Activated naive CD8-positive, alpha-beta T cell treated with anti-CD3 and anti-CD28 coated beads, Interleukin-2, amount 10 ng/mL, durations not matched to agents 7 days and 5 days (primary cell): ENCODE measurements around the gene FASN. TPM values are rescaled to one million over a fixed set of nuclear protein-coding genes. Genes with fewer than 3 reads are reported as not detected.
A peak's percentile ranks its signal among the peaks of the same experiment; 100 is the strongest.

ENCODE experiments used
- ATAC-seq: fragments of 150-1000 bp; cut with Tn5 transposase; one replicate; pipeline ENCODE4 v1.10.0; 2021; ENCODE audit warnings: low read depth, moderate library complexity
- POLR2A ChIA-PET: fragments of 350-600 bp; sonication (Branson Sonifier 250); formaldehyde crosslinking; loops from one replicate; lab custom pipeline; 2021; ENCODE audit warnings: antibody characterized with exemption; lab: Charles Lee
- DNase-seq: peaks from one replicate; pipeline ENCODE4 v3.0.0; 2021
- H3K27ac Mint-ChIP-seq: one replicate; pipeline ENCODE4 v1.8.0; 2022; ENCODE audit warnings: mild to moderate bottlenecking, mixed read lengths
- H3K27me3 Mint-ChIP-seq: one replicate; pipeline ENCODE4 v1.8.0; 2022; ENCODE audit warnings: mild to moderate bottlenecking, moderate library complexity, mixed read lengths
- H3K36me3 Mint-ChIP-seq: one replicate; pipeline ENCODE4 v1.8.0; 2021; ENCODE audit warnings: mild to moderate bottlenecking, mixed read lengths
- H3K4me1 Mint-ChIP-seq: one replicate; pipeline ENCODE4 v1.8.0; 2021; ENCODE audit warnings: mixed read lengths
- H3K4me3 Mint-ChIP-seq: one replicate; pipeline ENCODE4 v1.8.0; 2022; ENCODE audit warnings: mild to moderate bottlenecking, moderate library complexity, mixed read lengths
- H3K9me3 Mint-ChIP-seq: one replicate; pipeline ENCODE4 v1.8.0; 2021; ENCODE audit warnings: mixed read lengths
- total RNA-seq, 2 experiments: library from RNA; stranded (reverse); gene quantifications; one replicate each; pipeline ENCODE4 v1.2.3, GENCODE V29; 2021

Gene FASN
- total RNA-seq, 2 experiments from 2014 or later, result 154 to 163 TPM

- no peaks in the 10 kb centered on the region for H3K27me3 Mint-ChIP-seq
- peaks cover 4% of the 10 kb centered on the region for H3K4me1 Mint-ChIP-seq
- no peak for DNase-seq
- H3K9me3 Mint-ChIP-seq, result no peaks in the 10 kb centered on the region
- H3K36me3 Mint-ChIP-seq, result no peaks in the 10 kb centered on the region
- ATAC-seq, result no peak
- H3K27ac Mint-ChIP-seq, result no peak overlapping the region
- POLR2A ChIA-PET, result interaction anchor here (0.7 to 1.3 kb wide), 2 partner anchors 8 to 13 kb away, joined by 3 read pairs; no protein-coding TSS in a partner anchor
- H3K4me3 Mint-ChIP-seq, result no peak overlapping the region
These were observed 15.9 kb upstream of the FASN start for GRCh38 chr17:82113941-82114340.

DNA sequence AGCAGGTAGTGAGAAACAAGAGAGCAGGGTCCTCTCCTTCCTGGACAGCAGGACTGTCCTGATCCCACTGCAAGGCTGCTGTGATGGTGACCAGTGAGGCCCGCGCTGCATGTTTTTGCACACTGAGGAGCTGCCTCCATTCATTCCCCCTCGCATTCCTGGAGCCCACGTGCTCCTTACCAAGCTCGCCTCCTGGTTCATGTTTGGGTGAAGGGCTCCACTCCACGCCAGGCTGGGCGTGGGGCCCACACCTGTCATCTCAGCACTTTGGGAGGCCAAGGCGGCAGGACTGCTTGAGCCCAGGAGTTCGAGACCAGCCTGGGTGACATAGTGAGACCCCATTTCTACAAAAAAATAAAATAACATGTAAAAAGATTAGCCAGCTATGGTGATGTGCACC lies 15.4 kb upstream of the FASN start:
- no peak for ATAC-seq
- no peak for DNase-seq
- no peak overlapping the region for H3K27ac Mint-ChIP-seq

GRCh38 chr17:82112914-82113311 lies 14.9 kb upstream of the FASN start:
- DNase-seq, result no peak
- H3K27ac Mint-ChIP-seq, result no peak overlapping the region
- POLR2A ChIA-PET, result no interaction called here
- peaks cover 3% of the 10 kb centered on the region for H3K36me3 Mint-ChIP-seq
- H3K4me3 Mint-ChIP-seq, result no peak overlapping the region
- ATAC-seq, result no peak
- H3K4me1 Mint-ChIP-seq, result peaks cover 4% of the 10 kb centered on the region
- H3K9me3 Mint-ChIP-seq, result no peaks in the 10 kb centered on the region
- no peaks in the 10 kb centered on the region for H3K27me3 Mint-ChIP-seq

More for the DNA sequence above, 15.4 kb upstream of the FASN start:
- H3K4me1 Mint-ChIP-seq, result peaks cover 4% of the 10 kb centered on the region
- no peak overlapping the region for H3K4me3 Mint-ChIP-seq
- H3K9me3 Mint-ChIP-seq, result no peaks in the 10 kb centered on the region
- H3K27me3 Mint-ChIP-seq, result no peaks in the 10 kb centered on the region
- POLR2A ChIA-PET, result interaction anchor here (0.7 kb wide), 1 partner anchor 13 kb away, joined by 3 read pairs; no protein-coding TSS in a partner anchor
- peaks cover 2% of the 10 kb centered on the region for H3K36me3 Mint-ChIP-seq

DNA sequence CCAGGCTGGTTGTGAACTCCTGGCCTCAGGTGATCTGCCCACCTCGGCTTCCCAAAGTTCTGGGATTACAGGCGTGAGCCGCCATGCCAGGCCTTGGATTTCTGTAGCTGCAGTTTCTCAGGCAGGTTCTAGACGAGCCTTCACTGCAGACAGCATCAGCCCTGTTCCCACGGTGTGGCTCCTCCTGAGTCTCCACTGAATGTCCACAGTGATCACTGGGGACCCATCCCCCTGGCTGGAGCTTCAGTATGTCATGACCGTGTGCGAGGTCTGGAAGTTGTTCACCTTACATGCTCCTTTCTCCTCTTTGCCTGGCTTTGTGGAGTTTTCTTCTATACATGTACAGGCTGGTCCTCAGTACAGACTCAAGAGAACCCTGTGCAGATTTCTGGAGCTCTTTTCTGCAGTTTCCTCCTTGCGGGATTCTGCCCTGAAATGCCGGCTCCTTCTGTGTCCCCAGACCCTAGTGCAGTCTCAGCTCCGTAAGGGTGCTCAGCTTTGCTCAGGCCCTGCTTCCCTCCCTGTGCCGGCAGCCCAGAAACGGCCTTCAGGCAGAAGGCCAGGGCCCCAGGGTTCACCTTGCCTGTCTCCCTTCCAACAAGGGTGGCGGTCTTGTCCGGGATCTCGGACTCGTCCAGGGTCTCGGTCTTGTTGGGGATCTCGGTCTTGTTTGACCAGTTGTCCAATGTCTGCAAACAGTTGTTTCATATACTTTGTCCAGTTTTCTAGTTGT lies 14.3 kb upstream of the FASN start:
- ATAC-seq (no peak), DNase-seq (no peak)
- peaks cover 3% of the 10 kb centered on the region for H3K36me3 Mint-ChIP-seq
- POLR2A ChIA-PET, result no interaction called here
- no peaks in the 10 kb centered on the region for H3K27me3 Mint-ChIP-seq
- no peak overlapping the region for H3K27ac Mint-ChIP-seq
- H3K4me1 Mint-ChIP-seq, result peaks cover 4% of the 10 kb centered on the region
- H3K9me3 Mint-ChIP-seq, result no peaks in the 10 kb centered on the region
- no peak overlapping the region for H3K4me3 Mint-ChIP-seq

DNA sequence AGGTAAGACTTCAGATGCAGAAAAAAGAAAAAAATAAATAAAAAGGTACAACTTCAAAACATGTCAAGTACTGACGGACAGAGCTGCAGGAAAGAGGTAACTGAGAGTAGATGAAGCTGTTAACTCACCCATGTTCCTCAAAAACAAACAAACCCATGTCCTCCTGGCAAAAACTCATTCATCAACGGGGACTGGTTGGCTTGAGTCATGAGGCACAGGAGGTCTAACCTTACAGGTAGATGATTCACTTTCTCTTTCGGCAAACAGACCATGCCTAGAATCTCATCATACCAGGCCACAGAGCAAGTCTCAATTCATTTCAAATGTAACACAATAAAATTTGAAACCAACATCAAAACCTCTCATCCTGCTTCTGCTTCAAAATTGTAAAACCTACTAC lies 12.3 kb upstream of the FASN start:
- DNase-seq, result no peak
- Mint-ChIP-seq H3K27ac (peak overlapping the region; percentile 42), H3K4me1 (peaks cover 13% of the 10 kb centered on the region), H3K4me3 (no peak overlapping the region), H3K36me3 (peaks cover 3% of the 10 kb centered on the region), H3K9me3 (no peaks in the 10 kb centered on the region), H3K27me3 (no peaks in the 10 kb centered on the region)
- POLR2A ChIA-PET, result interaction anchor here (1.6 kb wide), 1 partner anchor 17 kb away, joined by 4 read pairs; no protein-coding TSS in a partner anchor
- peak; percentile 13 for ATAC-seq

DNA sequence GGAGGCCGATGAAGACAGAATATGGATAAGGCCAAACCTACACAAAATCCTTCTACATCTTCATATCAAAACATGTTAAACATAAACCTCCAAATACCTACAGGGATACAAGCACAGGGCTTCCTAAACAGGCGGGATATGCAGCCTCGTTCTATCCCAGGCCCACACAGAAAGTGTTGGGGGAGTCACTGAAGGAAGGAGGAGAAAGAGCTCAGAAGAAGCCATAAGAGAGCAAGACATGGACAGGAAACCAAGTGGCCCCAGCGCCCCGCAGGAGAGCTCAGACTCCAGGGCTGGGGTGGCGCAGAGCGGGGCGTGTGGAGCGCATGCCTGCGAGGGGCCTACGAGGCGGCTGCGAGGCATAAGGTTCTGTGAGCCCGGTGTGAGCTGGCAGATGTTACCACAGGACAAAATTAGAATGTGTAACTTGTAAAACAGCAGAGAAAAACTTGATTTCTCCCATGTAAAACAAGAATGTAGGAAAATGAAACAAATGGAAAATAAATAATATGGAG lies 11.0 kb upstream of the FASN start:
- DNase-seq (no peak), ATAC-seq (no peak)
- Mint-ChIP-seq H3K4me3 (no peak overlapping the region), H3K9me3 (no peaks in the 10 kb centered on the region), H3K27me3 (no peaks in the 10 kb centered on the region), H3K4me1 (peaks cover 17% of the 10 kb centered on the region), H3K36me3 (peaks cover 3% of the 10 kb centered on the region), H3K27ac (no peak overlapping the region)
- POLR2A ChIA-PET, result interaction anchor here (1.6 kb wide), 1 partner anchor 18 kb away, joined by 4 read pairs; no protein-coding TSS in a partner anchor

DNA sequence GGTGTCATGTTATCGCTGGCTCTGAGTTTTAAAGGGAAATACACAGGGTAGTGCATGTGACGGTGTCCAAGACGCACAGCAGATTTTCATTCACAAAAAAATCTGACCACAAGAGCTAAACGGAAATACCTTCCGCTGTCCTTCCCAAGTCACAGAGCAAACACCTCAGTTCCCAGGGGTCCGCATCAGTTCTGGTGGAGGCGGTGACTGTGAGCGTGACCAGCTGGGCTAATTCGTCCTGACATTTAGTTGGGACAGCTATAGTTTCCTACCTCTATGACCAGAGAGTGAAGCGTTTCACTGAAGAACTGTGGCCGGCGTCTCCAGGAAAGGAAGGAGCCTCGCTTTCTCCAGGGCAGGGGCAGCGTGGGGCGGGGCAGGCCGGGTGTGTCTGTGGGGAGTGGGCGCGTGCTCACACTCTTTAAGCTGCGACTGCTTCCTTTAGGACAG lies 10.5 kb upstream of the FASN start:
- no peaks in the 10 kb centered on the region for H3K9me3 Mint-ChIP-seq
- H3K36me3 Mint-ChIP-seq, result peaks cover 3% of the 10 kb centered on the region
- DNase-seq (no peak), ATAC-seq (no peak)
- POLR2A ChIA-PET, result no interaction called here
- H3K27ac Mint-ChIP-seq, result peak overlapping the region; percentile 1
- H3K4me1 Mint-ChIP-seq, result peaks cover 17% of the 10 kb centered on the region
- no peak overlapping the region for H3K4me3 Mint-ChIP-seq
- no peaks in the 10 kb centered on the region for H3K27me3 Mint-ChIP-seq

DNA sequence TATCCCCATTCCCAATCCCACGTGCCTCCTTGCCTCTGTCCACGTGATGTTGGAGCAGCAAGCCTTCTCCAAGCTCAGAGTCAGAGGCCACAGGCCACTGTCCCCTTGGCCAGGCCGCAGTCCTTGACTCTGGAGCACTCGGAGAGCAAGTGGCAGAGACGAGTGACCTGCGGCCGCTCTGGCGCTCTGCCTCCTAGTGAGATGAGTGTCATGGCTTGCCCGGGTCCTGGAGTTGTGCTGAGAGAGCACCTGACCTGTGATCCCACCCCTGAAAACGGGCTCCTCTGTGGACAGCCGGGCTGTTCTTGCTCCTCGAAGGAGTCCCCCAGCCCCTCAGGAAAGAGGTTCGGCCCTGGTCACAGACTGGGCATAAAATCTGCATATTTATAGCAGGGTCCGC lies 10.0 kb upstream of the FASN start:
- DNase-seq (no peak), ATAC-seq (no peak)
- Mint-ChIP-seq H3K27me3 (no peaks in the 10 kb centered on the region), H3K9me3 (no peaks in the 10 kb centered on the region), H3K36me3 (peaks cover 3% of the 10 kb centered on the region), H3K4me1 (peaks cover 17% of the 10 kb centered on the region), H3K4me3 (no peak overlapping the region), H3K27ac (peak overlapping the region; percentile 1)
- POLR2A ChIA-PET, result interaction anchor here (3.4 kb wide), 1 partner anchor 14 kb away, joined by 29 read pairs; no protein-coding TSS in a partner anchor

GRCh38 chr17:82107341-82107860 lies 9.4 kb upstream of the FASN start:
- Mint-ChIP-seq H3K4me3 (no peak overlapping the region), H3K36me3 (peaks cover 3% of the 10 kb centered on the region), H3K4me1 (peaks cover 17% of the 10 kb centered on the region)

DNA sequence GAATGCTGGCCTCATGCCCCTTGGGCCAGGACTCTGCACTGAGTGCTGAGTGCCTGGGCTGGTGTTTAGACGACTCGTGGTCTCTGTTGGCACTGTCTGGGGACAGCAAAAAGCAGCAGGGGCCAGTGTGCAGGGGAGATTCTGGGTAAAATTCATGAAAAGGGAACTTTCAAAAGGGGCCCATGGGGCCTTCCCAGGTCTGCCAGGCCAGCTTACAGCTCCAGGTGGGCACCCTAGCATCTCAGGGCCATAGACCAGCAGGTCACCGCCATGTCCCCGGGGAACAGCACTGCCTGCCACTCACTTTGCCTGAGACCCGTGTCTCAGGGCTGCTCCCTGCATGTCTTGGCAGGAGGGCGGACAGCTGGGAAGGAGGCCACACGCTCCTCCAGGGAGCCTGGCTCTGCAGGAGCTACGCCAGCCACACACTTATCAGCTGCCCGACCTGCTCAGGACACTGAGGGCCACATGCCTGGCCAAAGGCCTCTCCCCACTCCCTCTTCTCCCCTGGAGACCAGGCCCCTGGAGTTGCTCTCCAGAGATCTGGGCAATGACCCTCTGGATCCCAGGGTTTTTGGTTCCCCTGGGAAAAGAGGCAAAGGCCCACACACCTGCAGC lies 8.8 kb upstream of the FASN start:
- POLR2A ChIA-PET, result interaction anchor here (1.0 to 3.4 kb wide), 13 partner anchors 8 to 235 kb away, joined by 3 to 29 read pairs (median 6); partner anchors contain the start of genes CENPX, DUS1L, FASN and GPS1
- Mint-ChIP-seq H3K9me3 (no peaks in the 10 kb centered on the region), H3K4me1 (peaks cover 17% of the 10 kb centered on the region), H3K27me3 (no peaks in the 10 kb centered on the region), H3K27ac (peak overlapping the region; percentile 94), H3K36me3 (peaks cover 3% of the 10 kb centered on the region), H3K4me3 (peak overlapping the region; percentile 89)
- ATAC-seq, result no peak
- no peak for DNase-seq

More at GRCh38 chr17:82107341-82107860, 9.4 kb upstream of the FASN start:
- POLR2A ChIA-PET, result interaction anchor here (1.5 to 3.4 kb wide), 3 partner anchors 14 to 77 kb away, joined by 6 to 29 read pairs (median 7); partner anchors contain the start of genes GPS1, RAC3 and RFNG
- no peaks in the 10 kb centered on the region for H3K9me3 Mint-ChIP-seq
- H3K27ac Mint-ChIP-seq, result peak overlapping the region; percentile 48
- H3K27me3 Mint-ChIP-seq, result no peaks in the 10 kb centered on the region
- DNase-seq (no peak), ATAC-seq (no peak)

GRCh38 chr17:82105882-82106687 lies 8.0 kb upstream of the FASN start:
- peaks cover 17% of the 10 kb centered on the region for H3K4me1 Mint-ChIP-seq
- peak; percentile 75 for DNase-seq
- no peaks in the 10 kb centered on the region for H3K27me3 Mint-ChIP-seq
- POLR2A ChIA-PET, result interaction anchor here (0.5 to 3.4 kb wide), 14 partner anchors 8 to 234 kb away, joined by 3 to 29 read pairs (median 5); partner anchors contain the start of genes CENPX, DUS1L, FASN and GPS1
- ATAC-seq, result peak; percentile 87
- H3K36me3 Mint-ChIP-seq, result peaks cover 3% of the 10 kb centered on the region
- H3K4me3 Mint-ChIP-seq, result peak overlapping the region; percentile 89
- no peaks in the 10 kb centered on the region for H3K9me3 Mint-ChIP-seq
- peak overlapping the region; percentile 94 for H3K27ac Mint-ChIP-seq

- DNase-seq (no peak), ATAC-seq (no peak)
- H3K27ac Mint-ChIP-seq, result peak overlapping the region; percentile 94
- peaks cover 16% of the 10 kb centered on the region for H3K4me1 Mint-ChIP-seq
- no peaks in the 10 kb centered on the region for H3K27me3 Mint-ChIP-seq
- H3K9me3 Mint-ChIP-seq, result no peaks in the 10 kb centered on the region
- H3K36me3 Mint-ChIP-seq, result peaks cover 3% of the 10 kb centered on the region
- POLR2A ChIA-PET, result interaction anchor here (1.0 to 3.4 kb wide), 10 partner anchors 7 to 233 kb away, joined by 3 to 29 read pairs (median 6); partner anchors contain the start of genes CENPX, DUS1L, FASN and LRRC45
- H3K4me3 Mint-ChIP-seq, result peak overlapping the region; percentile 89
These were observed 7.4 kb upstream of the FASN start for GRCh38 chr17:82105417-82105881.
